Brain pericyte (primary cell): Measurements from ENCODE around the gene MYO16.
"Not testable (repeated sequence)": the region's sequence is repeated elsewhere in the genome, so short reads cannot be mapped to it uniquely, and the experiment has no call there.

Source experiments
- DNase-seq: peaks from one replicate; pipeline ENCODE4 v3.0.0-alpha.2; 2012; ENCODE audit warnings: low read depth, low spot score

MYO16 gene

DNA sequence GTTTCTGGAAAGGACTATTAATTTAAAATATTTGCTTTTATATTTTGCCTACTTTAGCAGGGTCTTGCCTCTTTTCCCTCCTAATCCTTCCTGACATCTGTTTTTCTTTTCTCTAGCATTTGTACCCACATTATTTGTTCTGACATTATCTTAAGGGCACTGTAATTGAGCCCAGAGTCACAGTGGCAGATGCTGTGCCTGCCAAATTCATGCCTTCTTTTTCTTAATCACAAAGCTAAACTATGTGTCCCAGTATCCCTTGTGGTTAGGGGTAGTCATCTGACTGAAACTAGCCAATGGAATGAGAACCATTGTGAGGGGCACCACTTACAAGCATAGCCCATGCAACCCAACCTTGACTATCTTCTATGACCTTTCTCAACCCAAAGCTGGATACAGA, 562.9 kb downstream of the MYO16 start:
- no peak for DNase-seq

DNA sequence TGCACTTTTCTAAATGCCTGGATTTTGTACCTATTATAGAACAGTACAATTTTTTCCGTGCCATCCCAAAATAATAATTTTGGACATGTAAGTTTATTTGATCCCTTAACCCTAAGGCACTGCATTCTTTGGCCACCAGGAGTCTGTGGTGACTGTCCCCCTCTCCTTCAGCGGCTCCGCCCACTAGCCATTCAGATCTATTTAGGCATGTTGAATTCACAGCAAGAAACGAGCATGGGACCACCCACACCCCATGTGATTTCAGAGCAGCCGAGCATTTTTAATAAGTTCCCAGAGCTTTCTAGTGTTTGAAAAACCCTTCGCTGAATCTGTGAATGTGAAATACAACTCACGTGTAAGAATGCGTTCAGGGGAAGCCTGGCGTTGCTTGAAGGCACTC, 567.5 kb downstream of the MYO16 start:
- DNase-seq, result no peak

DNA sequence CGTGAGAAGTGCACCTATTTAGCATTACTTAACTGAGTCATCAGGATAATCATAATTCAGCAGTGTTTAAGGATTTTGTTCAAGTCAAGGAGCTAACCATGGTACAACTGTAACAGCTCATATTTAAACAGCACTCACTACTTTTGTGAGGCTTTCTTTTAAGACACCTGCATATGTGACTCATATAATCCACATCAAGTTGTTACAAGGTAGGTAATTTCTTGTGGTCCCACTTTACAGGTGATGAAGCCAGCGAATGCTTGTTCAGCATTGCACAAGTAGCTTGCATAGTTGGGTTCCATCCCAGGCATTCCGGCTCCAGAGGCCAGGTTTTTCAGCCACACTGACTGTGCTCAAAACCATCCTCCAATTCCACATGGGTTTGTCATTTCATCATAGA, 569.2 kb downstream of the MYO16 start:
- no peak for DNase-seq

DNA sequence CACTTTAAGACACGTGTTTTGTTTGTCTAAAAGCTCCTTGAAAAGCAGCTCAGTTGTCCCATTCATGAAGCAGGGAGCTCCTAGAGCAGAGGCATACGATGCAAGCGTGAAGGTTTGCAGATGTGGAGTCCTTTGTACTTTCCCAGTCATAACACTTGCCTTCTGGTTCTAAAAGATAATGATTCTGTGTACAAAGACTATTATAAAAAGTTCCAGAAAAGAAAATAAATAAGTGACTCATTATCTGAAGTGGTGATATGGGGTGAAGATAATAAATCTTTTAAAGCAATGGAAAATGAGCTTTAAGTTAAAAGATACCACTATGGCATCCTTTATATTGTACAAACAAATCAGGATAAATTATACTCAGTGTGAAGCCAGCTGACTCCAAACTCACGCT, 569.9 kb downstream of the MYO16 start:
- DNase-seq, result no peak

DNA sequence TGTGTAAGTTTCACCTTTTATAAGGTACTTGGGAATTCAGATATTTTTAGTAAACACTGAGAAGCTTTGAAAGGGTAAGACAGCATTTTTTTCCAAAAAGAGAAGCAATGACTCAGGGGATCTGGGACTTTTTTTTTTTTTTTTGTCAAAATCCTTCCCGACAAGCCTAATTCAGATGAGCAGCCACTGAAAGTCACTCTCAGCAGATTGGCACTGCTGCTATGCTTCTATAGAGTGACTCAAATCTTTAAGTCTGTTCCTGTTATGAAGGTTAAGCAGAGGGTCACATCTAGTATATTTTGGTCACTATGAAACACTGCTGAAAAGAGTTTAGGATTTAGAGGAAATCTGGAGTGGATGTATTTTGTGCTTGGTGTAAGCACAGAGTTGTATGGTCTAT, 571.1 kb downstream of the MYO16 start:
- no peak for DNase-seq

DNA sequence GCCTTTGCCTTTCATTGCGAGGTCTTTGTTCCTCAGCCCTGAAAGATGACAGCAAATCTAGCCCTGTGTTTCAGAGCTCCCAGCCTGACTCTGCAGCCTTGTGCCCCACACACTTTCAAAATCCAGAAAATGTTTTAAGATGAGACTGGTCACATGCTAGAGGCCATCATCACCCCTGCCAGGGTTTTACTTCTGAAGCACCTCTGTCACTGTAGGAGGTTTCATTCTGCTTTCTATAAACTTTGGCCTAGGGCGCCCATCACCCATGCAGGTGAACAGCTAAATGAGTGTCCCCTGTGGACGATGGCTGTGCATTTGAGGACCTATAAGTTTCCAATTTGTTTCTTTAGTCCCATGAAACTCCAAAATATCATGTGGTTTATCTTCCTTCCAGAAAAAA, 574.2 kb downstream of the MYO16 start:
- DNase-seq, result no peak

DNA sequence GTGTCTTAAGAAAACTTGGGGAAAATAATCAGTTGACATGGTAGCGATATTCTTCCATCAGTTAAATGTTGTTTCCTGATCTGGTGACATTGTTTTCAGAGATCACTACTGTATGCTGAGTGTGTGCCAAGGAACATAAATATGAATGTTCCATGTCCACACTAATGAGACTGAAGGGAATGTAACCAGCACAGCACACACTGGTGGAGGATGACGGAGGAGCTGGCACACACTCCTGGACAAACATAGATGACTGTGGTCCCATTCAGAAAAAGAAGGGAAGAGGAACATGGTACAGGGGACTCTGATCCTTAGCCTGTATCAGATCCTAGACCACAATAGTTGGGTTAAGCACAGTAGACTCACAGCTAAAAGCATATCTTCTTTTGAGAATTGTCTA, 574.8 kb downstream of the MYO16 start:
- no peak for DNase-seq

DNA sequence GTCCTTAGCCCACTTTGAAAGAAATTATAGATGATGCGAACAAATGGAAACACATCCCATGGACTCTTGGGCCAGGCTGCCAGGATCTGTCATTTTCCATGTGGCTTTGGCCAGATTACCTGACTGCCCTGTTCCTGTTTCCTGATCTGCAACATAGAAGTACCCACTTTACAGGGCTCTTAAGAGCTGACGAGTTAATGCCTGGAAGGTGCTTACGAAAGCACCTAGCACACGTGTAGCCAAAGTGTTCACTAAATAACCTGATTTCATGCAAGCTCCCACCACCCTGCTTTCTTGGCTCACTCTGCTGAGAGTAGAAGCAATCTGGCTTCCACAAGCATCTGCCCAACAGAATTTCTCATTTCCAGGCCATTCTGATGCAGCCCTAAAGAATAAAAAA, 575.2 kb downstream of the MYO16 start:
- DNase-seq, result no peak

DNA sequence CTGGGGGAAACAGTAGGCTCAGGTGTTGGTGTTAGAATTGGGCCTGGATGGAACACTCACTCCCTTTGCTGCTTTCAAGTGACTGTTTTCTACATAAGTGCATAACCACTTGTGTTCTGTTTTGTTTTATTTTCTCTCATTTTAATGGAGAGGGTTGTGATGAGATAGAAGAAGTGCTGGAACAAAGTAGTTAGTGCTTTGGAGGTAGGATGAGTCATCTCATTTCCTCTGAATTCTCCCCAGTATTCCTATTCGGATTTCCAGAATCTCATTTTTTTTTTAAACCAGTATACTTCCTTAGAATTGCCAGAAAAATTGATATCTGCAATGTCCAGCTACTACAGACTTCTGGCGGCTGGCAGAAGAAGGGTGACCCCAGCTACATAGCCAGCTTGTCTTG, 575.9 kb downstream of the MYO16 start:
- no peak for DNase-seq

DNA sequence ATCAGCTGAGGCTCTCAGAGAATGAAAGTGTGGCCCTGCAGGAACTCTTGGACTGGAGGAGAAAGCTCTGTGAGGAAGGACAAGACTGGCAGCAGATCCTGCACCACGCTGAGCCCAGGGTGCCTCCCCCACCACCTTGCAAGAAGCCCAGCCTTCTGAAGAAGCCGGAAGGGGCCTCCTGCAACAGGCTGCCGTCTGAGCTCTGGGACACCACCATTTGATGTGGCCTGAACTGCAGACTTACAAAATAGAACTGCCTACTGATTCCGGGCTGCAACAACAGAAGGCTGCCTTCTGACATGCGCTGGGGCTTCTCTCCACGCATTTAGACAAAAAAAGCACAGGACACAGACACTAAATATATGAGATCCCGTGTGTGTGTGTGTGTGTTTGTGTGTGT, 577.2 kb downstream of the MYO16 start:
- DNase-seq, result no peak

DNA sequence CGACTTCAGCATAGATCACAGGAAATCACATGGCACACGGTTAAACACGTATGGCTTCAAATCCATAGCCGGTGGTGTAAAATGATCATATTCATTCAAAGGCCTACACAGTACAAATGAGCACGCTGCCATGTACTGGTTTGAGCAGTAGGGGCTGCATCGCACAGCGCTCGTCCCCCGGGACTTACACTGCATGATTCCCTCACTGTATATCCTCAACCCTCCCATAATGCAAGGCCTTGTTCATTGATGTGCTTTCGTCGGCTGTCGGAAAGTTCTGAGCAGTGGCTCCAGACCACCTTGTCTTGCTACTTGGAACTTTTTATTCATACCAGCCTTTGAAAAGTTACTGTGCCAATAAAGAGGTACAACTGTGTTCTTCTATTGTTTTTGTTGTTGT, 578.2 kb downstream of the MYO16 start:
- DNase-seq, result no peak

DNA sequence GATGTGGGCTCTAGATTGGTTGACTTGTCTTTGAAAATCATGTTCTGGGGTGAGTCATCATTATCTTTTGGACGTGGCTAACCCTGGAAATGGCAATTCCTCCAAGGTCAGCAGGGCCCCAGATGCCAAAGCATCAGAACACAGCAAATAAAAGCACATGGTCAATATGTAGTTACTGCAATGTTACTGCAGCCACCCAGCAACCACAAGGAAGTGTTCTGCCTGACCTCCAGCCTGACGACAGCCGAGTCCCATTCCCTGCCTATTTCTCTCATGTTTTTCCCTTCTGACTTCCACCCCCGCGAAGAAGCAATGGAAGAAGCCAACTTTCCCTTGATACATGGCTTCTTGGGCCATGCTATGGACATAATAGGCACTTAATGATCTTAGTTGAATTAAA, 579.1 kb downstream of the MYO16 start:
- DNase-seq, result no peak

DNA sequence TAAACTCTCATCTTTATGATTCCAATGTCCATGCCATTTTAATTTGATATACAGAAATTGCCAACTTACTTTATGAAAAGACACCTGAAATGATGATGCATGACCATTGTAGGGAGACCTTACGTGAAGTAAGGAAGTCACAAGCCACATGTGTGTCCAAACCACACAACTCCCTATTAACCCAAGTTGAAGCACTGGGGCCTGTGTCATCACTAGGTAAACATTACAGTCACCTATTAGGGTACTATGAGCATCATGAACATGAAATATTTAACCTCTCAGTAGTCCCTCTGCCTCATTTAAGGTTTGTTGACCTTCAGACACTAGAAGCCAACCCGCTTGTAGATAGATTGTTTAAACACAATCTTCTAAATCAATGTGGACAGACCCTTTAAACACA, 580.1 kb downstream of the MYO16 start:
- no peak for DNase-seq

DNA sequence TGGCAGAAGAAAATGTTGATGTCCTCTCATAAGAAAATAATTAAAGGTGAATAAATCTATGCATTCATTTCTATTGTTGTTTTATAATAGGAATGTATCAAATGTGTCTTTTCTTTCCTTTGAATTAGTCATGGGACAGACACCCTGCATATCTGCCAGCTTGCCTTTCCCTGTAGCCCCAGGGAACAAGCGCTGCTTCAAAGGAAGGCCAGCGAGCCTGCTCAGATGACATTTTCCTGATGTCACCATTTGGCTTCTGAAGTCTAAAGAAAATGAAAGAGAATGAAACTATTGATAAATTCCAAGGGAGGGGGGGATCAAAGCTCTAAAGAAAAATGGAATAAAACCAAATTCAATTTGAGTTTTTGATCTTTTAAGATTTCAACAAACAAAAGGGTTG, 582.2 kb downstream of the MYO16 start:
- no peak for DNase-seq

DNA sequence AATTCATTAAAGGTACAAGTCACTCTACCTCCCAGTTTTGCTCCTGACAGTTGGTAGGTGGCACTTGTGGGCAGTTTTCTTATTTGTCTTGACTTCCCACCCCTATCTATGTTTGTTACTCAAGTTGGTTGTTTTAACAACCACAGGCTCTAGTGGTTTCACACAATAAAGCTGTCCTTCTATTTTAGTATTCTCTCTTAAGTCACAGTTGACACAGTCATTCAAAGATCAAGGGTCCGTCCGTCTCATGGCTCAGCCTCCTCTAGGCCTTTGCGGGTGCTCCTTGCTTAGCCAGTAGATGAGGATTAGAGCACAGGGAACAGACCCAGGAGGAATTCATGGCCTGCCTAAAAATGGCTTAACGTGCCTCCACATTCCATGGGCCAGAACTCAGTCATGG, 583.2 kb downstream of the MYO16 start:
- DNase-seq, result no peak

DNA sequence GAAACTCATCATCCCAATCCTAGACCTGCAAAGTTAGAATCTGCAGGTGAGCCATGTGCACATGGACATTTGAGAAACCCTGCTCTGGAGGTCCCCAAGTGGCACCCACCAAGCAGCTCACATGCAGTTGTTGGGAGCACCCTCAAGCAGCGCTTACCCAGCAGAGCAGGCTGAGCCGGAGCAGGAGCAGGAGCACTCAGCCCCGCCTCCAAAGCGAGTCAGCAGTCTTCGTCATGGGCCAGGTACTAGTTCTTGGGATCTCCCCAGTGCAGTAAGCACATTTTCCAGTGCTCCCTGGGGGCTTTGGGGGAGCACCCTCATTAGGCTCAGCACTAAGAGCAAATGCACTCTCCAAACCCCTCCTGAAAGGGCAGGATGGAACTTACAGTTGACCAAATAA, 584.3 kb downstream of the MYO16 start:
- DNase-seq, result no peak

DNA sequence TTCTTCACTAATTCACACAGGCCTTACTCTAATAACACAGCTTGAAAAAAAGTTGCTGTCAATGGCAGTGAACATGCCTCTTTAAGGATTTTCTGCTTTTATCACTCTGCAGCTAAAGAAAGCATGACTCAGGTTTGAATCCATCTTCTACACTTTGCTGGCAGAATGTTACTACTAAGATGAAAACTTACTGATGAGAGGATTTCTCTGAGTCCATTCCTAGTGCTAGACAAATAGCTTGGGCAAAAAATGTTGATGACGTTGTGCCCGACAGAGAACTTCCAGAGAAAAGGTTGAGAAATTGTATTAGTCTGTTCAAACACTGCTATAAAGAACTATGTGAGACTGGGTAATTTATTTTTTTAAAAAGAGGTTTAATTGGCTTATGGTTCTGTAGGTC, 585.0 kb downstream of the MYO16 start:
- DNase-seq, result no peak

DNA sequence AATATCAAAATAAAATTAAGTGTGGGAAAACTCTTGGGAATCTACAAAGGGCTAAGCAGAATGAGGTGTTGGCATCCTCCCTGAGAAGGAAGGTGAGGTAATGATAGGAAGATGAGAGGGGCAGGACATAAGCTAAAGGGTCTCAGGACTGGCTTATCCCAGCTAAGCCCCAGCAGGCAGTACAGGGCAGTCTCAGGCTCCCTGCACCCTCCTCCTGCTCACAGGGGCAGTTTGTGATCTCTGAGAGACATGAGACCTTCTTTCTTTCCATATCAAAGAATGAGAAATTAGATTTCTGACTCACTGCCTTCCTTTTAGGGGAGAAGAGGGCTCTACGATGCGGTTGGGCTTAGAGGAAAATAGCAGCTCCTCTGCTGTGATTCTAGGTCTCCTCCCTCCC, 586.0 kb downstream of the MYO16 start:
- no peak for DNase-seq

DNA sequence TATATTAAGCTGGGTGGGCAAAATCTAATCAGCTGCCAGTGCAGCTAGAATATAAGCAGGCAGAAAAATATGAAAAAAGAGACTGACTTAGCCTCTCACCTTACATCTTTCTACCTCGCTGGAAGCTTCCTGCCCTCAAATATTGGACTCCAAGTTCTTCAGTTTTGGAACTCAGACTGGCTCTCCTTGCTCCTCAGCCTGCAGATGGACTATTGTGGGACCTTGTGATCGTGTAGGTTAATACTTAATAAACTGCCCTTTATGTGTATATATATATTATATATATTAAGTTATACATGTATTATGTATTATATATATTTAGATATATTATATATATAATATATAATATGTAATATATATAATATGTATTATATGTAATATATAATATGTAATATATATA, 588.1 kb downstream of the MYO16 start:
- not testable (repeated sequence) for DNase-seq

DNA sequence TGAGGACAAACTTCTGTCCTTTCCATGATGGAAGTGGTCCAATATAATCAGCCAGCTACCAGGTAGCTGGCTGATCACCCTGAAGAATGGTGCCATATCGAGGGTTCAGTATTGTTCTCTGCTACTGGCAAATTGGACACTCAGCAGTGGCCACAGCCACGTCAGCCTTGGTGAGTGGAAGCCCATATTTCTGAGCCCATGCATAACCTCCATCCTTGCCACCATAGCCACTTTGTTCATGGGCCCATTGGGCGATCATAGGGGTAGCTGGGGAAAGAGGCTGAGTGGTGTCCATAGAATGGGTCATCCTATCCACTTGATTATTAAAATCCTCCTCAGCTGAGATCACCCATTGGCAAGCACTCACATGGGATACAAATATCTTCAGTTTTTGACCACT, 591.2 kb downstream of the MYO16 start:
- no peak for DNase-seq

DNA sequence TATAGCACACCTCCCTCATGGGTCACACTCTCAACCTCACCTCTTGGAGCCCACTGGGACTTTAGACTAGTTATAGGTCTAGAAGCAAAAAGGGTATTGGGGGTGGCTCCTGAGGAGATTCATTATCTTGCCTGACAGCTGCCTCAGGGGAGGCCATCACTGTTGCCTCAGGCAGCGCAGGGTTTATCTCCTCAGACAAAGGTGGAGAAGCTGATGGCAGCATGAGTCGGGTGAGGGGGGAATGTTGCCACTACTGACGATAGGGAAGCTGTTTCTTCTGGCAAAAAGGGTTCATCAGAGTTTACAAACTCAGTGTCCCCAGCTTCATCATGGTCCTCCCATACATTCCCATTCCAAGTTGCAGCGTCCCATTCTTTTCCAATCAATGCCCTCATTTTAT, 594.6 kb downstream of the MYO16 start:
- DNase-seq, result no peak

DNA sequence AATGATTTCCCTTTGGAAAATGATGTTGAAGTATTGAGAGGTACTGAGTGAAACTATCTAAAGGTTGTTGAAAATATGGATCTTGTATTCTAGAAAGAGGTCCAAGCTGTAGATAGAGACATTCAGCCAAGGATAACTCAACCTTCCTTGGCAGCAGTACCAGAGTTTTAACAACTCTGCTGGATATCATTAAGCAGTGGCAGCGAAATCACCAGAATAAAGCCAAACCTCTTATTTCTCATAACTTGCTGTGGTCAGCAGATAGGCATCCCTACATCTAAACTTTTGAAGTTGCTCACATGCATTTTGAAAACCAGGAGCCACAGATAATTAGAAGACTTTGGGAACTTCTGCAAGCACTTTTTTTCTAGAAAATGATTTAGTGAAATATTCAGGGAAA, 597.2 kb downstream of the MYO16 start:
- DNase-seq, result no peak

DNA sequence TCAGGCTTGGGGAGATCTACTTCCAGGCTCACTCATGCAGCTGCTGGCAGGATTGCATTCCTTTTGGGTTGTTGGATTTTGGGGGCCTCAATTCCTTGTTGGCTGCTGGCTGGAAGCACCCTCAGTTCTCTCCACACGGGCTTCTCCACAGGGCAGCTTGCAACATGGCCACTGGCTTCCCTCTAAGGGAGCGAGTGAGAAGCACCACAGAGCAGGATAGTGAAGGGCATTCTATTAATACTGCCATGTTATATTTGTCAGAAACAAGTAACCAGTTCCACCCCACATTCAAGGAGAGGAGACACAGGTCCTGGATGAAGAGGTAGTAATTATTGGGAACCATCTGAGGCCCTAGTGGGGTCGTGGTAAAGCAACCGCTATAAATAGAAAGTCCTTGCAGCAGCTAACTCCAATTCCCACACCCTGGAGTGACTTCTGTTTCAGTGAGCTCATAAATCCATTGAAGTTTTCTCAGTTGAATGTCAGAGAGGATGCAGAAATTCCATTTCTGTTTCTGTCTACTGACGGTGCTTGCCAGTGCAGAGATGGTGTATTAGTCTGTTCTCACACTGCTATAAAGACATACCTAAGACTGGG, 598.0 kb downstream of the MYO16 start:
- no peak for DNase-seq

DNA sequence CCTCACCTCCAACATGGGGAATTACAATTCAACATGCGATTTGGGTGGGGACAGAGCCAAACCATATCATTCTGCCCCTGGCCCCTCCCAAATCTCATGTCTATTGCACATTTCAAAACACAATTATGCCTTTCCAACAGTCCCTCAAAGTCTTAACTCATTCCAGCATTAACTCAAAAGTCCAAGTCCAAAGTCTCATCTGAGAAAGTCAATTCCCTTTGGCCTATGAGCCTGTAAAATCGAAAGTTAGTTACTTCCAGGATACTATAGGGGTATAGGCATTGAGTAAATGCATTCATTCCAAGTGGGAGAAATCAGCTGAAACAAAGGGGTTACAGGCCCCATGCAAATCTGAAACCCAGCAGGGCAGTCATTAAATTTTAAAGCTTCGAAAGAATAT, 598.8 kb downstream of the MYO16 start:
- no peak for DNase-seq

DNA sequence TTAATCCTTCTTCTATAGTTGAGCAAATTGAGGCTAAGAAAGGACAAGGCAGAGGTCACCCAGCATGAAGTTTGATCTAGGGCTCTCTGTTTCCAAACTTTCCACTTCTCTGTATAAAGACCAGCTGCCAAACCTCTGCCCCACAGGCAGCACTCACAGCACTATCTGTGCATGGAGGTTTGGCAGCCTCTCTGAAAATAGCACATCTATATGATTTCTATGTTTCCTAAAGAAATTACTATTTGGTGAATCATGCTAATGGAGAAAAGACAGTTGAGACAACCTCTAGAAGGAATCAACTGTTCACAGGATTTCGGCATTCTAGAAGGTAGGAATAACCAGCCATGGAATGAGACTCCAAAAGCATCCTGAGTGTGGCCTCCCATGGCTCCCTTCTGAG, 602.5 kb downstream of the MYO16 start:
- DNase-seq, result no peak
